ENCODE results near the gene FHL2.
A peak's percentile ranks its signal among the peaks of the same experiment; 100 is the strongest.

FHL2 gene

DNA sequence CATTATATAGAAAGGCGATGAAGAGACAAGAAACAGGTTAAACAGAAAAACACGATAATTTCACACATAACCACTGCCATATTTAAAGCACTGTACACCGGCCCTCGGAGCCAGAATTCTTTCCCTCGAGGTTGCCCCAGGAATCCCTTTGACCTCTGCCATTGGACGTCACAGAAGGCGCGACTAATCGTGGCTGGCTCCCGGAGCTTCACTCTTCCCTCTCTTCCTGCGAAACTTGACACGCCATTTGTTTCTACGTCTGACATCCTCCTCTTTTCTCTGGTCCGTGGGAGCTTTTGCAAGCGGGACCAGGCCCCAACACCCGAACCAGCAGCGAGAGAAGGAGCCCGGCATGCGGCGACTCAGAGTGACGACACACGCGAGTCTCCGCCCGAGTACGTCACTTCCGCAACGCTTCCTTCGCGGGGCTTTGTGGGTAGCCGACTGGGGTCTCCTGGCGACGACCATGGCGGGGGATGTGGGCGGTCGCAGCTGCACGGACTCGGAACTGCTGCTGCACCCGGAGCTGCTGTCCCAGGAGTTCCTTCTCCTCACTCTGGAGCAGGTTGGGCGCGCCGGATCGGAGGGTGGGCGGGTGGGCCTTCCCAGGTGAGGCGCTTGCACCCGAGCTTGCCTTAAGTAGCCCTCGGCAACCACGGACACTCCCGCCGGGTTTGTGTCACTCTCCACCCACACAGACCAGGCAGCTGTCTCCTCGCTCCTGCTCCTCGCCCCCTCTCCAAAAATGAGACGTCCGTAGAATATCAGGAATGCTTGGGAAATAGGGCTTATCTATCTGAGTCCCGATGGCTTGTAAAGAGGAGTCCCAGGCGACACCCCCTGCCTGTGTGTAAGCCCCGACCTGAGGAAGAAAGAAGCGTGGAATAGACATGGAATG lies 61.5 kb downstream of the FHL2 start, which contains the start of gene C2orf49:
C2orf49 (plus strand) TSS at position 419 of the 898 bp plus-strand sequence; CDS start at position 467, 48 bp downstream.
- ATAC-seq = peak; percentile 93
- no peak; the same call in 1 of the 2 replicates for TF ChIP-seq ZNF565 (CRISPR knock-in tag; conservative IDR thresholded peaks at IDR 0.05; ENCODE audit: low read depth)
- no peak for TF ChIP-seq ZC3H10 (CRISPR knock-in tag; IDR thresholded peaks at IDR 0.05)
- TF ChIP-seq, protein P1, sequence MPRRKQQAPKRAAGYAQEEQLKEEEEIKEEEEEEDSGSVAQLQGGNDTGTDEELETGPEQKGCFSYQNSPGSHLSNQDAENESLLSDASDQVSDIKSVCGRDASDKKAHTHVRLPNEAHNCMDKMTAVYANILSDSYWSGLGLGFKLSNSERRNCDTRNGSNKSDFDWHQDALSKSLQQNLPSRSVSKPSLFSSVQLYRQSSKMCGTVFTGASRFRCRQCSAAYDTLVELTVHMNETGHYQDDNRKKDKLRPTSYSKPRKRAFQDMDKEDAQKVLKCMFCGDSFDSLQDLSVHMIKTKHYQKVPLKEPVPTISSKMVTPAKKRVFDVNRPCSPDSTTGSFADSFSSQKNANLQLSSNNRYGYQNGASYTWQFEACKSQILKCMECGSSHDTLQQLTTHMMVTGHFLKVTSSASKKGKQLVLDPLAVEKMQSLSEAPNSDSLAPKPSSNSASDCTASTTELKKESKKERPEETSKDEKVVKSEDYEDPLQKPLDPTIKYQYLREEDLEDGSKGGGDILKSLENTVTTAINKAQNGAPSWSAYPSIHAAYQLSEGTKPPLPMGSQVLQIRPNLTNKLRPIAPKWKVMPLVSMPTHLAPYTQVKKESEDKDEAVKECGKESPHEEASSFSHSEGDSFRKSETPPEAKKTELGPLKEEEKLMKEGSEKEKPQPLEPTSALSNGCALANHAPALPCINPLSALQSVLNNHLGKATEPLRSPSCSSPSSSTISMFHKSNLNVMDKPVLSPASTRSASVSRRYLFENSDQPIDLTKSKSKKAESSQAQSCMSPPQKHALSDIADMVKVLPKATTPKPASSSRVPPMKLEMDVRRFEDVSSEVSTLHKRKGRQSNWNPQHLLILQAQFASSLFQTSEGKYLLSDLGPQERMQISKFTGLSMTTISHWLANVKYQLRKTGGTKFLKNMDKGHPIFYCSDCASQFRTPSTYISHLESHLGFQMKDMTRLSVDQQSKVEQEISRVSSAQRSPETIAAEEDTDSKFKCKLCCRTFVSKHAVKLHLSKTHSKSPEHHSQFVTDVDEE (CRISPR knock-in tag; IDR thresholded peaks at IDR 0.05) = peak; percentile 11; the same call in 1 of the 2 replicates
- TF ChIP-seq CSDC2 (CRISPR knock-in tag; IDR thresholded peaks at IDR 0.05) = no peak

GRCh38 chr2:105336786-105337121 lies 62.1 kb downstream of the FHL2 start:
- 0 out of 2 replicates have a peak, but pooled peaks have one; percentile 40 for TF ChIP-seq ARNTL (CRISPR knock-in tag; IDR thresholded peaks at IDR 0.05; ENCODE audit: borderline replicate concordance, low read depth)
- no peak for TF ChIP-seq TOX (CRISPR knock-in tag; IDR thresholded peaks at IDR 0.05; ENCODE audit: borderline replicate concordance)
- TF ChIP-seq ZNF565 (CRISPR knock-in tag; conservative IDR thresholded peaks at IDR 0.05; ENCODE audit: low read depth) = 0 out of 2 replicates have a peak, but pooled peaks have one; percentile 57
- no peak for ATAC-seq

DNA sequence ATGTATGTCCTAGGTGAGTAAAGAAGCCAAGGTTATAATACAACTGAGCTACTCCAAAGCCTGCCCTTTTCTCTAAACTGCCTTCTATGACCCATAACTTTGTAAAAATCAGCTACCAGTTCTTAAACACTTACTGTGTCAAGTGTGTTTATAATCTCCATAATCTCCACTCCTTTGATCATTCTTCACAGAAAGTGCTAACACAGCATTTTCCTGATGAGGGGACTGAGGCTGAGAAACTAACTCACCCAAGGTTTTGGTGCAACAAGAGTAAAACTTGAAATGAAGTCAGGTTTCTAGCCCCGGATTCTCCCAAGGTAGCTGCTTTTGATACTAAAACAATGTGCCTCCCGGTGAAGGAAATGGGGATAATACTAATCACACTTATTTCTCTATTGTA lies 63.4 kb downstream of the FHL2 start:
- no peak for ATAC-seq
- TF ChIP-seq SNAI2 (CRISPR knock-in tag; IDR thresholded peaks at IDR 0.05) = no peak
- no peak for TF ChIP-seq ZNF565 (CRISPR knock-in tag; conservative IDR thresholded peaks at IDR 0.05; ENCODE audit: low read depth)
- no peak for TF ChIP-seq TOX (CRISPR knock-in tag; IDR thresholded peaks at IDR 0.05; ENCODE audit: borderline replicate concordance)
- no peak for TF ChIP-seq ZNF70 (CRISPR knock-in tag; IDR thresholded peaks at IDR 0.05)
- TF ChIP-seq CREB5 (CRISPR knock-in tag; IDR thresholded peaks at IDR 0.05; ENCODE audit: low read depth) = no peak
- TF ChIP-seq PPARA (CRISPR knock-in tag; IDR thresholded peaks at IDR 0.05; ENCODE audit: borderline replicate concordance) = no peak
- TF ChIP-seq ZFP30 (CRISPR knock-in tag; IDR thresholded peaks at IDR 0.05) = no peak
- TF ChIP-seq TCF4 (CRISPR knock-in tag; IDR thresholded peaks at IDR 0.05; ENCODE audit: borderline replicate concordance) = no peak
- no peak for TF ChIP-seq ARNTL (CRISPR knock-in tag; IDR thresholded peaks at IDR 0.05; ENCODE audit: borderline replicate concordance, low read depth)
- no peak for TF ChIP-seq OSR1 (CRISPR knock-in tag; IDR thresholded peaks at IDR 0.05)

DNA sequence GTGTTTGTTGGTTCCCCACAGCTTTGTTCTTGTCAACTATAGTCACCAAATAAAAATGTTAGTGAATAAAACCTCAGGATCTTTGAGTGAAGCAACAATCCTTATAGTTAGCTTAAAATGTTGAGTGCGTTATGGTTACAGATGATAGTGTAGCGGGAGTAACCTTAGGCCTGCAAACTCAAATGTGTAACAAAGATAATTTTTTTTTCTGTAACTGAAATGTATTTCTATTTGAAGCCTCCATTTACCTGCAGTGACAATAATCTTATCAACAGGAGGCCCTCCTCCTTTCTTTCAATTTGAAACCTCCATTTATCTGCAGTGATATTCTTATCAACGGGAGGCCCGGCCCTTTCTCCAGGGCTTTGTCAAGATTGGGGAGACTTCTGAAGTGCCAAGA lies 64.6 kb downstream of the FHL2 start:
- no peak for ATAC-seq
- TF ChIP-seq ZNF565 (CRISPR knock-in tag; conservative IDR thresholded peaks at IDR 0.05; ENCODE audit: low read depth) (no peak), SNAI2 (CRISPR knock-in tag; IDR thresholded peaks at IDR 0.05) (no peak), CSDC2 (CRISPR knock-in tag; IDR thresholded peaks at IDR 0.05) (no peak), PPARA (CRISPR knock-in tag; IDR thresholded peaks at IDR 0.05; ENCODE audit: borderline replicate concordance) (no peak), OSR1 (CRISPR knock-in tag; IDR thresholded peaks at IDR 0.05) (no peak), ZNF70 (CRISPR knock-in tag; IDR thresholded peaks at IDR 0.05) (no peak), ESRRG (CRISPR knock-in tag; IDR thresholded peaks at IDR 0.05) (no peak), ZNF8 (CRISPR knock-in tag; IDR thresholded peaks at IDR 0.05) (no peak), CREB5 (CRISPR knock-in tag; IDR thresholded peaks at IDR 0.05; ENCODE audit: low read depth) (no peak), ZC3H10 (CRISPR knock-in tag; IDR thresholded peaks at IDR 0.05) (no peak), ISL1 (CRISPR knock-in tag; IDR thresholded peaks at IDR 0.05) (no peak), PATZ1 (CRISPR knock-in tag; IDR thresholded peaks at IDR 0.05; ENCODE audit: borderline replicate concordance) (no peak), ZFP3 (CRISPR knock-in tag; IDR thresholded peaks at IDR 0.05) (no peak)
- TF ChIP-seq, protein P2, sequence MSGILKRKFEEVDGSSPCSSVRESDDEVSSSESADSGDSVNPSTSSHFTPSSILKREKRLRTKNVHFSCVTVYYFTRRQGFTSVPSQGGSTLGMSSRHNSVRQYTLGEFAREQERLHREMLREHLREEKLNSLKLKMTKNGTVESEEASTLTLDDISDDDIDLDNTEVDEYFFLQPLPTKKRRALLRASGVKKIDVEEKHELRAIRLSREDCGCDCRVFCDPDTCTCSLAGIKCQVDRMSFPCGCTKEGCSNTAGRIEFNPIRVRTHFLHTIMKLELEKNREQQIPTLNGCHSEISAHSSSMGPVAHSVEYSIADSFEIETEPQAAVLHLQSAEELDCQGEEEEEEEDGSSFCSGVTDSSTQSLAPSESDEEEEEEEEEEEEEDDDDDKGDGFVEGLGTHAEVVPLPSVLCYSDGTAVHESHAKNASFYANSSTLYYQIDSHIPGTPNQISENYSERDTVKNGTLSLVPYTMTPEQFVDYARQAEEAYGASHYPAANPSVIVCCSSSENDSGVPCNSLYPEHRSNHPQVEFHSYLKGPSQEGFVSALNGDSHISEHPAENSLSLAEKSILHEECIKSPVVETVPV (CRISPR knock-in tag; IDR thresholded peaks at IDR 0.05) = no peak
- TF ChIP-seq, protein P3, sequence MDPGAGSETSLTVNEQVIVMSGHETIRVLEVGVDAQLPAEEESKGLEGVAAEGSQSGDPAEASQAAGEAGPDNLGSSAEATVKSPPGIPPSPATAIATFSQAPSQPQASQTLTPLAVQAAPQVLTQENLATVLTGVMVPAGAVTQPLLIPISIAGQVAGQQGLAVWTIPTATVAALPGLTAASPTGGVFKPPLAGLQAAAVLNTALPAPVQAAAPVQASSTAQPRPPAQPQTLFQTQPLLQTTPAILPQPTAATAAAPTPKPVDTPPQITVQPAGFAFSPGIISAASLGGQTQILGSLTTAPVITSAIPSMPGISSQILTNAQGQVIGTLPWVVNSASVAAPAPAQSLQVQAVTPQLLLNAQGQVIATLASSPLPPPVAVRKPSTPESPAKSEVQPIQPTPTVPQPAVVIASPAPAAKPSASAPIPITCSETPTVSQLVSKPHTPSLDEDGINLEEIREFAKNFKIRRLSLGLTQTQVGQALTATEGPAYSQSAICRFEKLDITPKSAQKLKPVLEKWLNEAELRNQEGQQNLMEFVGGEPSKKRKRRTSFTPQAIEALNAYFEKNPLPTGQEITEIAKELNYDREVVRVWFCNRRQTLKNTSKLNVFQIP (CRISPR knock-in tag; IDR thresholded peaks at IDR 0.05; ENCODE audit: borderline replicate concordance, low read depth) = no peak
